ENCODE data around the gene ANKRD6. TPM values are rescaled to one million over a fixed set of nuclear protein-coding genes. Genes with fewer than 3 reads are reported as not detected.

The ANKRD6 gene
- polyA plus RNA-seq, 1 donor: 9.8 TPM

- Histone ChIP-seq H3K9me3 (ENCODE audit: control insufficient read depth, low read depth, low read length) (no peaks in the 10 kb centered on the region), H3K27ac (ENCODE audit: low read length) (no peak overlapping the region), H3K4me3 (ENCODE audit: low read length) (no peak overlapping the region), H3K4me1 (ENCODE audit: control insufficient read depth, insufficient read depth, low read length) (peaks cover 5% of the 10 kb centered on the region), H3K36me3 (ENCODE audit: control insufficient read depth, insufficient read depth, low read length) (peaks cover 51% of the 10 kb centered on the region), H3K27me3 (ENCODE audit: control insufficient read depth, insufficient read depth, low read length) (no peaks in the 10 kb centered on the region)
- WGBS (ENCODE audit: insufficient coverage, low lambda C conversion rate): 80% methylated on average over 1 of the region's 3 CpGs
- DNase-seq: no peak
Observed at GRCh38 chr6:89642956-89643355, 210.0 kb downstream of the ANKRD6 start.

- no peaks in the 10 kb centered on the region for H3K9me3 ChIP-seq (ENCODE audit: control insufficient read depth, low read depth, low read length)
- peaks cover 5% of the 10 kb centered on the region for H3K4me1 ChIP-seq (ENCODE audit: control insufficient read depth, insufficient read depth, low read length)
- no peak for DNase-seq
- no peaks in the 10 kb centered on the region for H3K27me3 ChIP-seq (ENCODE audit: control insufficient read depth, insufficient read depth, low read length)
- H3K27ac ChIP-seq (ENCODE audit: low read length): no peak overlapping the region
- H3K36me3 ChIP-seq (ENCODE audit: control insufficient read depth, insufficient read depth, low read length): peaks cover 53% of the 10 kb centered on the region
- no peak overlapping the region for H3K4me3 ChIP-seq (ENCODE audit: low read length)
- WGBS (ENCODE audit: insufficient coverage, low lambda C conversion rate): no CpG with 5 or more reads among the region's 3 CpGs
Observed at GRCh38 chr6:89643406-89643805, 210.5 kb downstream of the ANKRD6 start.

- Histone ChIP-seq H3K27me3 (ENCODE audit: control insufficient read depth, insufficient read depth, low read length) (no peaks in the 10 kb centered on the region), H3K36me3 (ENCODE audit: control insufficient read depth, insufficient read depth, low read length) (peaks cover 56% of the 10 kb centered on the region), H3K4me3 (ENCODE audit: low read length) (no peak overlapping the region), H3K27ac (ENCODE audit: low read length) (no peak overlapping the region), H3K9me3 (ENCODE audit: control insufficient read depth, low read depth, low read length) (no peaks in the 10 kb centered on the region), H3K4me1 (ENCODE audit: control insufficient read depth, insufficient read depth, low read length) (no peaks in the 10 kb centered on the region)
- no peak for DNase-seq
- WGBS (ENCODE audit: insufficient coverage, low lambda C conversion rate): no CpG with 5 or more reads among the region's 4 CpGs
Observed at GRCh38 chr6:89644864-89645263, 211.9 kb downstream of the ANKRD6 start.

GRCh38 chr6:89649682-89650081 is 216.7 kb downstream of the ANKRD6 start:
- Histone ChIP-seq H3K27me3 (ENCODE audit: control insufficient read depth, insufficient read depth, low read length) (no peaks in the 10 kb centered on the region), H3K27ac (ENCODE audit: low read length) (no peak overlapping the region)

GRCh38 chr6:89650579-89650978 is 217.6 kb downstream of the ANKRD6 start:
- H3K9me3 ChIP-seq (ENCODE audit: control insufficient read depth, low read depth, low read length): no peaks in the 10 kb centered on the region
- no CpG with 5 or more reads among the region's 8 CpGs for WGBS (ENCODE audit: insufficient coverage, low lambda C conversion rate)
- peaks cover 70% of the 10 kb centered on the region for H3K36me3 ChIP-seq (ENCODE audit: control insufficient read depth, insufficient read depth, low read length)

More at GRCh38 chr6:89649682-89650081, 216.7 kb downstream of the ANKRD6 start:
- Histone ChIP-seq H3K4me3 (ENCODE audit: low read length) (no peak overlapping the region), H3K4me1 (ENCODE audit: control insufficient read depth, insufficient read depth, low read length) (no peaks in the 10 kb centered on the region), H3K9me3 (ENCODE audit: control insufficient read depth, low read depth, low read length) (no peaks in the 10 kb centered on the region), H3K36me3 (ENCODE audit: control insufficient read depth, insufficient read depth, low read length) (peaks cover 65% of the 10 kb centered on the region)
- WGBS (ENCODE audit: insufficient coverage, low lambda C conversion rate): no CpG with 5 or more reads among the region's 1 CpG
- no peak for DNase-seq

GRCh38 chr6:89655122-89655521 is 222.2 kb downstream of the ANKRD6 start:
- no peak overlapping the region for H3K4me3 ChIP-seq (ENCODE audit: low read length)
- no peaks in the 10 kb centered on the region for H3K4me1 ChIP-seq (ENCODE audit: control insufficient read depth, insufficient read depth, low read length)
- no peak overlapping the region for H3K27ac ChIP-seq (ENCODE audit: low read length)
- DNase-seq: no peak
- H3K27me3 ChIP-seq (ENCODE audit: control insufficient read depth, insufficient read depth, low read length): no peaks in the 10 kb centered on the region
- peaks cover 77% of the 10 kb centered on the region for H3K36me3 ChIP-seq (ENCODE audit: control insufficient read depth, insufficient read depth, low read length)
- H3K9me3 ChIP-seq (ENCODE audit: control insufficient read depth, low read depth, low read length): no peaks in the 10 kb centered on the region
- WGBS (ENCODE audit: insufficient coverage, low lambda C conversion rate): no CpG with 5 or more reads among the region's 2 CpGs

More at GRCh38 chr6:89650579-89650978, 217.6 kb downstream of the ANKRD6 start:
- no peak for DNase-seq
- Histone ChIP-seq H3K27me3 (ENCODE audit: control insufficient read depth, insufficient read depth, low read length) (no peaks in the 10 kb centered on the region), H3K27ac (ENCODE audit: low read length) (no peak overlapping the region), H3K4me1 (ENCODE audit: control insufficient read depth, insufficient read depth, low read length) (no peaks in the 10 kb centered on the region), H3K4me3 (ENCODE audit: low read length) (no peak overlapping the region)

GRCh38 chr6:89657445-89658158 is 224.7 kb downstream of the ANKRD6 start:
- 100% methylated on average over 2 of the region's 13 CpGs for WGBS (ENCODE audit: insufficient coverage, low lambda C conversion rate)
- Histone ChIP-seq H3K27ac (ENCODE audit: low read length) (no peak overlapping the region), H3K4me1 (ENCODE audit: control insufficient read depth, insufficient read depth, low read length) (no peaks in the 10 kb centered on the region), H3K36me3 (ENCODE audit: control insufficient read depth, insufficient read depth, low read length) (peaks cover 77% of the 10 kb centered on the region), H3K27me3 (ENCODE audit: control insufficient read depth, insufficient read depth, low read length) (no peaks in the 10 kb centered on the region), H3K4me3 (ENCODE audit: low read length) (no peak overlapping the region), H3K9me3 (ENCODE audit: control insufficient read depth, low read depth, low read length) (no peaks in the 10 kb centered on the region)
- no peak for DNase-seq

GRCh38 chr6:89660981-89661380 is 228.0 kb downstream of the ANKRD6 start:
- no peaks in the 10 kb centered on the region for H3K27me3 ChIP-seq (ENCODE audit: control insufficient read depth, insufficient read depth, low read length)
- no CpG with 5 or more reads among the region's 4 CpGs for WGBS (ENCODE audit: insufficient coverage, low lambda C conversion rate)
- no peaks in the 10 kb centered on the region for H3K9me3 ChIP-seq (ENCODE audit: control insufficient read depth, low read depth, low read length)
- H3K4me1 ChIP-seq (ENCODE audit: control insufficient read depth, insufficient read depth, low read length): no peaks in the 10 kb centered on the region
- H3K4me3 ChIP-seq (ENCODE audit: low read length): no peak overlapping the region
- no peak overlapping the region for H3K27ac ChIP-seq (ENCODE audit: low read length)
- DNase-seq: no peak
- peaks cover 69% of the 10 kb centered on the region for H3K36me3 ChIP-seq (ENCODE audit: control insufficient read depth, insufficient read depth, low read length)

GRCh38 chr6:89661559-89661958 is 228.6 kb downstream of the ANKRD6 start:
- no peaks in the 10 kb centered on the region for H3K27me3 ChIP-seq (ENCODE audit: control insufficient read depth, insufficient read depth, low read length)
- H3K4me3 ChIP-seq (ENCODE audit: low read length): no peak overlapping the region
- H3K36me3 ChIP-seq (ENCODE audit: control insufficient read depth, insufficient read depth, low read length): peaks cover 66% of the 10 kb centered on the region
- H3K4me1 ChIP-seq (ENCODE audit: control insufficient read depth, insufficient read depth, low read length): no peaks in the 10 kb centered on the region
- no peaks in the 10 kb centered on the region for H3K9me3 ChIP-seq (ENCODE audit: control insufficient read depth, low read depth, low read length)
- 100% methylated on average over 1 of the region's 1 CpG for WGBS (ENCODE audit: insufficient coverage, low lambda C conversion rate)
- DNase-seq: no peak
- no peak overlapping the region for H3K27ac ChIP-seq (ENCODE audit: low read length)

GRCh38 chr6:89662659-89663223 is 229.8 kb downstream of the ANKRD6 start:
- Histone ChIP-seq H3K36me3 (ENCODE audit: control insufficient read depth, insufficient read depth, low read length) (peaks cover 58% of the 10 kb centered on the region), H3K27ac (ENCODE audit: low read length) (no peak overlapping the region)
- DNase-seq: peak in 1 of 2 donors; percentile 33

More at GRCh38 chr6:89662659-89663223, 229.8 kb downstream of the ANKRD6 start:
- Histone ChIP-seq H3K9me3 (ENCODE audit: control insufficient read depth, low read depth, low read length) (no peaks in the 10 kb centered on the region), H3K27me3 (ENCODE audit: control insufficient read depth, insufficient read depth, low read length) (no peaks in the 10 kb centered on the region), H3K4me1 (ENCODE audit: control insufficient read depth, insufficient read depth, low read length) (no peaks in the 10 kb centered on the region), H3K4me3 (ENCODE audit: low read length) (no peak overlapping the region)
- no CpG with 5 or more reads among the region's 4 CpGs for WGBS (ENCODE audit: insufficient coverage, low lambda C conversion rate)
